ENCODE data around the gene SKAP1. TPM values are rescaled to one million over a fixed set of nuclear protein-coding genes. Genes with fewer than 3 reads are reported as not detected.

The SKAP1 gene
- total RNA-seq, 1 donor from 2014 or later = 0.69 TPM

GRCh38 chr17:48122665-48123045, 307.4 kb downstream of the SKAP1 start:
- Mint-ChIP-seq H3K27ac (no peak overlapping the region), H3K9me3 (ENCODE audit: low read depth) (no peaks in the 10 kb centered on the region), H3K36me3 (ENCODE audit: insufficient read depth) (peaks cover 19% of the 10 kb centered on the region), H3K4me3 (ENCODE audit: low read depth) (no peak overlapping the region), H3K27me3 (no peaks in the 10 kb centered on the region), H3K4me1 (ENCODE audit: low read depth) (no peaks in the 10 kb centered on the region)
- DNase-seq (ENCODE audit: low spot score, unreplicated experiment) = no peak
- TF ChIP-seq, protein P1, sequence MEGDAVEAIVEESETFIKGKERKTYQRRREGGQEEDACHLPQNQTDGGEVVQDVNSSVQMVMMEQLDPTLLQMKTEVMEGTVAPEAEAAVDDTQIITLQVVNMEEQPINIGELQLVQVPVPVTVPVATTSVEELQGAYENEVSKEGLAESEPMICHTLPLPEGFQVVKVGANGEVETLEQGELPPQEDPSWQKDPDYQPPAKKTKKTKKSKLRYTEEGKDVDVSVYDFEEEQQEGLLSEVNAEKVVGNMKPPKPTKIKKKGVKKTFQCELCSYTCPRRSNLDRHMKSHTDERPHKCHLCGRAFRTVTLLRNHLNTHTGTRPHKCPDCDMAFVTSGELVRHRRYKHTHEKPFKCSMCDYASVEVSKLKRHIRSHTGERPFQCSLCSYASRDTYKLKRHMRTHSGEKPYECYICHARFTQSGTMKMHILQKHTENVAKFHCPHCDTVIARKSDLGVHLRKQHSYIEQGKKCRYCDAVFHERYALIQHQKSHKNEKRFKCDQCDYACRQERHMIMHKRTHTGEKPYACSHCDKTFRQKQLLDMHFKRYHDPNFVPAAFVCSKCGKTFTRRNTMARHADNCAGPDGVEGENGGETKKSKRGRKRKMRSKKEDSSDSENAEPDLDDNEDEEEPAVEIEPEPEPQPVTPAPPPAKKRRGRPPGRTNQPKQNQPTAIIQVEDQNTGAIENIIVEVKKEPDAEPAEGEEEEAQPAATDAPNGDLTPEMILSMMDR (IDR thresholded peaks at IDR 0.05; ENCODE audit: unreplicated experiment) = no peak

DNA sequence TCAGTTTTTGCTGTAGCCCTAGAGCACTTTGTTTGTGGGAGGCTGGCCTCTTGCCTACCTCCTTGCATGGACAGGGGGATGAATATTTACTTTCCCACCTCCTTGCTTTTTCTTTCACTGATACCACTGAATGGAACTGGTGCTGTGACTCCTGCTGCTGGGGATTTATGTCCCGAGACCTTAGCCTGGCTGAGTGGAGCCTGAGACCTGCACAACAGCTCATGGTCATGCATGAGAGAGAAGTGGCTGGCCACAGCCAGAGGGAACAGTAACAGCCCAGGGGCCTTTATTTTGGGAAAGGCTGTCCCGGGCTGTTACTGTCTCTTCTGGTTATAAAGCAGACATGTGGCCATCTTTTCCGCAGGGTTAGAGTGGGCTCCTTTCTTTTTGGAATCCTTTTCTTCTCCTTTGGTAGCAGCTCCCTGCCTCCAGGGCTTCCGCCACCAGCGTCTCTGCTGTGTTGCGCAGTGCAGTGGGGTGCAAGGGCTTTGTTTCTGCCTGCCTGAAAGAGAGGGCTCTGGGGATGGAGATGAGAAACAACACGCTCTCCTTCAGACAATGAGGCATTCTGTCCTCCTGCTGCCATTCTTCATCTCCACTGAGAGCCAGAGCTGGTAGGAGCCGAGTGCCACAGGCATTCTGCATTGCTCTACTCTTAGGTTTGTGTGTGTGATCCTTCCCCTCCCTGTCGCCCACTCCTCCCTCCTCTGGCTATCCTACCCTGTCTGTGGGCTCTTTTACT, 307.9 kb downstream of the SKAP1 start:
- H3K9me3 Mint-ChIP-seq (ENCODE audit: low read depth) = no peaks in the 10 kb centered on the region
- no peaks in the 10 kb centered on the region for H3K4me1 Mint-ChIP-seq (ENCODE audit: low read depth)
- no peaks in the 10 kb centered on the region for H3K27me3 Mint-ChIP-seq
- no peak overlapping the region for H3K4me3 Mint-ChIP-seq (ENCODE audit: low read depth)
- H3K27ac Mint-ChIP-seq = no peak overlapping the region
- TF ChIP-seq, protein P1 (IDR thresholded peaks at IDR 0.05; ENCODE audit: unreplicated experiment) = no peak
- no peak for DNase-seq (ENCODE audit: low spot score, unreplicated experiment)
- H3K36me3 Mint-ChIP-seq (ENCODE audit: insufficient read depth) = peaks cover 18% of the 10 kb centered on the region

GRCh38 chr17:48113201-48113676, 316.8 kb downstream of the SKAP1 start:
- H3K36me3 Mint-ChIP-seq (ENCODE audit: insufficient read depth) = peaks cover 3% of the 10 kb centered on the region
- H3K4me3 Mint-ChIP-seq (ENCODE audit: low read depth) = no peak overlapping the region
- H3K9me3 Mint-ChIP-seq (ENCODE audit: low read depth) = no peaks in the 10 kb centered on the region
- TF ChIP-seq, protein P1 (IDR thresholded peaks at IDR 0.05; ENCODE audit: unreplicated experiment) = no peak
- no peak for DNase-seq (ENCODE audit: low spot score, unreplicated experiment)
- no peaks in the 10 kb centered on the region for H3K27me3 Mint-ChIP-seq
- peaks cover 10% of the 10 kb centered on the region for H3K4me1 Mint-ChIP-seq (ENCODE audit: low read depth)
- no peak overlapping the region for H3K27ac Mint-ChIP-seq

DNA sequence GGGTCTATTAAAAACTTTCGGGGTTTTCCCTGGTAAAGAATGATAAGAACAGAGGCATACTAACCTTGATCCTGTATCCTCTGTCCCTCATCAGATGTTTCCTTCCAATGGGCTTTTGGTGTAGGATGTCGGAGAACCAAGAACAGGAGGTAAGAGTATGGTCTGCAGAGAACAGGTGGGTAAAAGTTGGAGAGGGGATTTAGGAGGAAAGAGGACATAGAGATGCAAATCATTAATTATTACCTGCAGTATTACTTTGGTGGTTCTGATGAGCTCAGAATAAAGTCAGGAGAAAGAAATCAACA, 318.1 kb downstream of the SKAP1 start:
- DNase-seq (ENCODE audit: low spot score, unreplicated experiment) = no peak
- H3K27me3 Mint-ChIP-seq = no peaks in the 10 kb centered on the region
- peaks cover 3% of the 10 kb centered on the region for H3K36me3 Mint-ChIP-seq (ENCODE audit: insufficient read depth)
- TF ChIP-seq, protein P1 (IDR thresholded peaks at IDR 0.05; ENCODE audit: unreplicated experiment) = no peak
- no peak overlapping the region for H3K4me3 Mint-ChIP-seq (ENCODE audit: low read depth)
- H3K27ac Mint-ChIP-seq = no peak overlapping the region
- no peaks in the 10 kb centered on the region for H3K9me3 Mint-ChIP-seq (ENCODE audit: low read depth)
- peaks cover 14% of the 10 kb centered on the region for H3K4me1 Mint-ChIP-seq (ENCODE audit: low read depth)

DNA sequence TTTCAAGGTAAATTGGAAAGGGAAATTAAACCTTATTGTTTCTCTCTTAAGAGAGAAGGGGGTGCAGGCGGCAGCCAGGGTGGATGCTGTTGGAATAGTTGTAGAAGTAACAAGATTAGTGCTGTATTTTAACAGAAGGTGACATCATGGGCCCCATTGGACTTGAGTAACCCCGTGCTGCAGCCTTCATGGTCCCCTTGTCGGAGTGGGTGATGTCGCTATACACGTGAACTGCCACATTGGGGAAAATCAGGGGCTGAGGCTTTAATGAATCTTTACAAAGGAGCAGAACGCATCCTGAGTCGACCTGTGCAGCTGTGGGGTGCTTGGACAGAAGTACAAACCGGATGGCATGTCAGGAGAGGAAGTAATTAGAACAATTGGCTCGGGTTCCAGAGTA, 319.3 kb downstream of the SKAP1 start:
- DNase-seq (ENCODE audit: low spot score, unreplicated experiment) = no peak
- no peaks in the 10 kb centered on the region for H3K27me3 Mint-ChIP-seq
- peaks cover 14% of the 10 kb centered on the region for H3K4me1 Mint-ChIP-seq (ENCODE audit: low read depth)
- H3K36me3 Mint-ChIP-seq (ENCODE audit: insufficient read depth) = peaks cover 3% of the 10 kb centered on the region
- H3K9me3 Mint-ChIP-seq (ENCODE audit: low read depth) = no peaks in the 10 kb centered on the region
- H3K4me3 Mint-ChIP-seq (ENCODE audit: low read depth) = no peak overlapping the region
- TF ChIP-seq, protein P1 (IDR thresholded peaks at IDR 0.05; ENCODE audit: unreplicated experiment) = no peak
- H3K27ac Mint-ChIP-seq = peak overlapping the region; percentile 31

Data from progenitor cell of endocrine pancreas (in vitro differentiated cells).